ENCODE results near the gene CFAP68.
"Not testable (repeated sequence)": the region's sequence is repeated elsewhere in the genome, so short reads cannot be mapped to it uniquely, and the experiment has no call there.

The CFAP68 gene

DNA sequence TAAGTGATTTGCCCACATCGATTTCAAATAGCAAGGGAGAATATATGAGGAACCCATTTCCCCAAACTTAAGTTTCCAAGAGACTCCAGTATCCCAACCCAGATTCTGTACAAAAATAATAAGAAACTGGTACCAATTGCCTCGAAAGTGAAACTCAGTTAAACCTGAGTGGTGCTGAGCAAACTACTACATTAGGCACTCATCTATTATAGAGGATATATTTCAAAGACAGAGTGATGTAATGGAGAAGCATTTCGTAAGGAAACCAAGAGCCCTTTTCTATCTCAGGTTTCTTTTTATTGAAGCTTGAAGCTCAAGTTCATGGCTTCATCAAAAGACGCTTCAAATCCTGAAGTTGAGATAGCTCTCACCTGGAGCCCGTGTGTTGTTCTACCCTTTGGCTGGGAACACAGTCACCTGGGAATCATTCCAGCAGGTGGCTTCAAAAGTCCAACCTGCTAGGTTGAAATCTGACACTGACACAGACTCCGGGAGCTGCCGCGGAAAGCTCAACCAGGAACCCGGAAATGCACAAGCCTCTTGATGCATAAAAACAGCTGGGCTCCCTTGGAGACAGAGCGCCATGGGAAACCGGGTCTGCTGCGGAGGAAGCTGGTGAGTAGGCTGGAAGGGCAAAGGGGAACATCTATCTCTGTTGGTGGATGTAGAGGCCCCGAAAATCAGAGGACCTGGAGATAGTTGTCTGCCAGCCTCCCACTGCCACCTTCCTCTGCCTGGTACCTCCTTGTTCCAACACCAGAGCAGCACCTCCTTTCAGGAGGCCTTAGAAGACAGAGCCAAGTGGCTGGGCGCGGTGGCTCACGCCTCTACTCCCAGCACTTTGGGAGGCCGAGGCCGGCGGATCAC is 39.3 kb downstream of the CFAP68 start, which contains the start of gene C11orf52:
Gene C11orf52 (plus strand): TSS at position 524 of the 867 bp plus-strand sequence. CDS start 60 bp downstream, at position 584.
- peak; percentile 98 for DNase-seq

DNA sequence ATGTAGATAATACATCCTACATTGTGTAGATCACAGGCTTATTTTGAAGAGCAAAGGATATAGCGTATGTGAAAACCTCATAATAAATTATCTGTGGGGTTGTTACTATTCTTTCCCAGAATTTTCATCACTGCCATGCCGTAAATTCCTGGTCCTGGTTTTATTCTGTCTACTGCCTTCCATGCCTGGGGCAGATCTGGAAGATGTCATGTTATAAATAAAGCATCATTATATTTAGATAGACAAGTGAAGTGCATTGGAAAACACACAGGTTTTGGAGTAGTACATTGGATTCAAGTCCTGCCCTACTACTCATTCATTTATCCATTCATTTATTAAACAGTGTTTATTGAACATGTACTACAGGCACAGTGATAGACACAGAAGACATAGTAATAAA is 41.6 kb downstream of the CFAP68 start:
- no peak for DNase-seq

DNA sequence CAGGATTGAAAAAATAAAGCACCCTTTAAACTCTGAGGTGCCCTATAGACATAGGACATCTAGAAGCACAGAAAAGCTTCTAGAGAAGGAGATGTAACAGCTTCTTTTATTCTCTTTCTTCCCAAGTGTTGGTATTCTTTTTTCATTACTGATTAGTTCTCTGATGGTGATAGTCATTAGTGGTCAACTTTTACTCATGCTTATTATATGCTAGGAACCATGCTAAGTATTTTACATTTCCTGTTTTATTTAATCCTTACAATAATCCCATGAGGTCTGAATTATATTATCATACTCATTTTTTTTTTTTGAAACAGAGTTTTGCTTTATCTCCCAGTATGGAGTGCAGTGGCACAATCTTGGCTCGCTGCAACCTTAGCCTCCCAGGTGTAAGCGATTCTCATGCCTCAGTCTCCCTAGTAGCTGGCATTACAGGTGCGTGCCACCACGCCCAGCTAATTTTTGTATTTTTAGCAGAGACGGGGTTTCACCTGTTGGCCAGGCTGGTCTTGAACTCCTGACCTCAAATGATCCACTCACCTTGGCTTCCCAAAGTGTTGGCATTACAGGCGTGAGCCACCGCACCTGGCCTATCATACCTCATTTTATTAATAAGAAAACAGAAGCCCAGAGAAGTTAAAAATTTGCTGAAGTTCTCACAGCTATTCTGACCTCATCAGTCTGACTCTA is 42.3 kb downstream of the CFAP68 start:
- DNase-seq, result no peak

DNA sequence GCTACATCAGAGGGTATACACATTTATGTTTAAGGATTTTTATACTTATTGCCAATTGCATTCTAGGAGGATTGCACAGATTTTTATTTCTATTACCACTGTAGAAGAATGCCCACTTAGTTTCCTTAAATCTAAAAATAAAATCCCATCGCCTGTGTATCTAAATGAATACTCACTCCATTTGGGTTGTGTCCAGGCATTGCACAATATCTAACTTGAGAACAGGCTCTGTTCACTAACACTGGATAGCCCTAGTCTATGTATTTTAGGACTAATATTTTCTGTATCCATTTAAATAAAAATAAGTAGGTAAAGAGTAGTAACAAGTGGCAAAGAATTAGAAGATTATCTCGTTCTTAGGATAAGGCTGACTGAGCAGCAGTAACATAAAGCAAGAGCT is 43.5 kb downstream of the CFAP68 start:
- DNase-seq, result peak; percentile 7

DNA sequence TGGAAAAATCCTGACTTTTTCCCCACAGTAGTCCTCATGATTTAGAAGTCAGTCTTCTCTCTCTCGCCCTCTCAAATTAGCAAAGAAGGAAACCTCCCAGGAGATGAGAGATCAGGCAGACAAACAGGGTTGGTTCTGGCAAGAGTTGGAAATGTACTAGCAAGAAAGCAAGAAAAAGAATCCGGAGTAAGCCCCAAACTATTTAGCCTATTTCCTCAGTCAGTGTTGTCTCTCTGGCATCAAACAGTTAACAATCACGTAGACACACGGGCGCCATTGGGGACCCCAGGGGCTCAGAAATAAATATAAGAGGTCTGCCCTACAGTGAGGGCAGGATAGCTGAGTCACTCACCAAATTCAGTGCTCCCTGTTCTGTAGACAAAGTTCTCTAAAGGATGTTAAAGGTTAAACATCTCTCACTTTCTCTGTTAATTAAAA is 44.0 kb downstream of the CFAP68 start:
- no peak for DNase-seq

DNA sequence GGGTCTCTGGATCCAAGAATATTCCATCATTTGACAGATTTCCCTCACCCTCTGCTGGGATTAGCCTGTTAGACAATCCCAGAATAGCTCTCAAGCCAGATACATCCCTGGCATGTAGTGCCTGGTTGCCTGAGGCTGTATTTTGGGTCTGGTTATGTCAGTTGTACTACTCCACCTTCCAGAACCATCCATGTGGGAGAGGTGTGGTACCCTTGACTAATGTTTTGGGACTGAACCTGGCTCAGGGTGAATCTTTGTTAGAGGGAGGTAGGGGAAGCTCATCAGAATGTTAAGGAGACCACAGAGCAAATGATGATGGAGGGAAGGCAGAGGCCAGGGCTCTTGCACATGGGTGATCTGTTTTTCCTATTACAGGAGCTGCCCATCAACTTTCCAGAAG is 44.6 kb downstream of the CFAP68 start:
- DNase-seq, result no peak

DNA sequence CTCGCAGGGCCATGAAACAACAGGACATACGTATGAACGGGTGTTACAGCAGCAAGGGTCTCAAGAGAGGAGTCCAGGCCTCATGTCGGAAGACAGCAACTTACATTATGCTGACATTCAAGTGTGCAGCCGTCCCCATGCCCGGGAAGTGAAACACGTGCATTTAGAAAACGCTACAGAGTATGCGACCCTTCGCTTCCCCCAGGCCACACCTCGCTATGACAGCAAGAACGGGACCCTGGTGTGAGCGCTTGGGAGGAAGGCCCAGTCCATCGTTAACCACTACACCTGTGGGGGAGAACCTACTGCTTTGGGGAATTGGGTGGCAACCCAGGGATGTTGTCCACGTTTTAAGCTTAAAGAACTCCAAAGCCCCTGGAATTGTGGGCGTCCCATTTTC is 46.6 kb downstream of the CFAP68 start:
- DNase-seq, result no peak

DNA sequence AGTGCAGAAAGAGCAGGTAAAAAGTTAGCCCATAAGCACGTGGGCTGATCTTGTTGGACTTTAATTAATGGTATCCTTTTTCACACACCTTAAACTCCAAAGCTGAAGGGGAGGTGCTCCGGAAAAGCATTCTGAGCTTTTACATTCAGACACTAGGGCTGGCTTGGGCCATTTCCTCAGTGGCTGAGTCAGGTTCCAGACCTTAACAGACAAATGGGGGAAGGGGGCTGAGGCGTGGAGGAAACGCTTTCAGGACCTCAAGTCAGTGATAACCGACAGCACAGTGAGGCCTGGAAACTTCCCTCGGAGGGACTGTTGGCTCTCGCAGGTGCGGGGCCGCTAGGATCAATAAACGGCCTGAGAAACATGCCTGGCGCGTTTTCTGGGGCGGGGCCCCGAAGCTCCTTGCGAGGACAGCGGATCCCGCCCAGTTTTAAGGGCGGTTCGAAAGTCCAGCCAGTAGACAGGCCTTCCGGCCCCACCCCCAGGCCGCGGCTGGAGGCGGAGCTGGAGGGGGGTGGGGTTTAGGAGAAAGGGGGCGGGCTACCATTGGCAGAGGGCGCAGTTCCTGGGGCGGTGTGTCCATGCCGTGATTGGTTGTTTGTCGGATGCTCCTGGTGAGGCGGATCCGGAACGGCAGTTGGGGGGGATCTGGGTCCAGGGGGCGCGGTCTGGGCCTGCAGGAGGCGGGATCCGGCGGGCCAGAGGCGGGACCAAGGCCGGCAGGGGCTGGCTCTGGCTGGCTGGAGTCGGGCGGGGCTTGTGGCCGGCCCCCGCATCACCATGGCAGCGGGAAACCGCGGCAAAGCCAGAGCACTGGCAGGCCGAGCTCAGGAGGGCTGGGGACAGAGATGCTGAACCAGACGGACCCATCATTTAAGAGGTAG is 47.4 kb downstream of the CFAP68 start:
- peak; percentile 96 for DNase-seq

DNA sequence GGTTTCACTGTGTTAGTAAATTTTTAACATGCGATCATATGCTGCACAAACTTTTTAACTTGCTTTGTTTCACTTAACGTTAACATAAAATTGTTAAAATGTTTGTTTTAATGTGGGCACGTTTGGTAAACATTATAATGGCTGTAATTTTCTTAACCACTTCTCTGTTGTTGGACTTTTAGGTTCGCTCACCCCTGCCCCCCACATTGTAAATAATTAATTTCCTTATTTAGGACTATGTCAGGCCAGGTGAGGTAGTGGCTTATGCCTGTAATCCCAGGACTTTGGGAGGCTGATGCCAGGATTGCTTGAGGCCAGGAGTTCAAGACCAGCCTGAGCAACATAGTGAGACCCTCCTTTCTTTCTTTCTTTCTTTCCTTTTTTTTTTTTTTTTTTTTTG is 51.1 kb downstream of the CFAP68 start:
- DNase-seq, result no peak

DNA sequence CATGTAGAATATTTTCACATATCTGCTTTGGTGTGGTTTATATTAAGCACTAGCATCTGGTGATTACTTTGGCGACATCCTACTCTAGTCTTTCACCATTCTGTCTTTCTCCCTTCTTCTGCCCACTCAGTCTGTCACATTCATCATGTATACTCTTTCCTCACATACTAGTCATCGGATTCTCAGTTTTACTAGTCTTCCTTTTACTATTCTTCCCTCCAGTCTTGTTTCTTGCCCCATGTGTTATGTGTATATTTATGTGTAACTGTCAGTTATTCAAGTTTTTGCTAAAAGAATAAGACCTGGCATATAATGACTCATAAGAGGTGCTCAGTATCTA is 53.2 kb downstream of the CFAP68 start:
- DNase-seq, result no peak

DNA sequence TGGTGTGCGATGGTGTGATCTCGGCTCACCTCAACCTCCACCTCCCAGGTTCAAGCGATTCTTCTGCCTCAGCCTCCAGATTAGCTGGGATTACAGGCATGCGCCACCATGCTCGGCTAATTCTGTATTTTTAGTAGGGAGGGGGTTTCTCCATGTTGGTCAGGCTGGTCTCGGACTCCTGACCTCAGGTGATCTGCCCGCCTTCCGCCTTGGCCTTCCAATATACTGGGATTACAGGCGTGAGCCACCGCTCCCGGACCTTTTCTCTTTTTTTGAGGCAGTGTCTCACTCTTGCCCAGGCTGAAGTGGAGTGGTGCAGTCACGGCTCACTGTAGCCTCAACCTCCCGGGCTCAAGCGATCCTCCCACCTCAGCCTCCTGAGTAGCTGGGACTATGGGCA is 53.8 kb downstream of the CFAP68 start:
- not testable (repeated sequence) for DNase-seq

DNA sequence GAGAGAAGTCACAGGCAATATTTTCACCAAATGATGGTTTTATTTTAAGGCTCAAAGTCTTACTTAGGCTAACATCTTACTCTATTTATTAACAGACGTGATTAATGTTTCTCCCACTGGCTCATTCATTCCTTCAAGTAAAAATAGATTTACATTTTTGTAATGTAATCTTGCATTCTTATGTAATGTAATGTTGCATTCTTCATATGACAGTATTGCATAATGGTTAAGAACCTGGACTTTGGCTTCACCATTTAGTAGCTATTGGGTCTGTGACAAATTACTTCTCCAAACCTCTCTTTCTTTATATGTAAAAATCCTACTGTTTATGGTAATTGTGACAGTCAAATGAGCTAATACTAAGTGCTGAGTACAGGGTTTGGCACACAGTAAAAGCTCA is 54.5 kb downstream of the CFAP68 start:
- no peak for DNase-seq

DNA sequence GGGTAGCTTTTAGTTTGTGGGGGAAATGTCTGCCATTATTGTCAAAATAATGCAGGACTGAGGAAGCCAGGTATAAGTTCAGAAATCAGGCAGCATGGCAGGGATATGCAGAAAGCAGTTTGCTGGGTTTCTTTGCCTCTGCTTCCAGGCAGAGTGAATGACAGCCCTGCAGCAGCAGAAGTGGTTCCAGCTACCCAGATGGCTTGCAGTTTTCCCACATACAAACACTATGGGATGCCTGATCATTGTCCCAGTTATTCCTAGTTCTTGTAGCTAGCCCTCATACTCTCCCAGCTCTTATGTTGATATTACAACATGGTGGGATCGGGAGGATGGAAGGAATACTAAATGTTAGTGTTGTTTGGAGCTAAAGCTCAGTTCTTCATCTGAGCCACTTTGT is 55.0 kb downstream of the CFAP68 start:
- no peak for DNase-seq
